NCI-H2029 (cell line): Measurements from ENCODE around the gene FBXL20.

Experiments used
- DNase-seq: peaks from one replicate; lab custom pipeline; 2025; lab: John Stamatoyannopoulos, UW

Gene FBXL20

DNA sequence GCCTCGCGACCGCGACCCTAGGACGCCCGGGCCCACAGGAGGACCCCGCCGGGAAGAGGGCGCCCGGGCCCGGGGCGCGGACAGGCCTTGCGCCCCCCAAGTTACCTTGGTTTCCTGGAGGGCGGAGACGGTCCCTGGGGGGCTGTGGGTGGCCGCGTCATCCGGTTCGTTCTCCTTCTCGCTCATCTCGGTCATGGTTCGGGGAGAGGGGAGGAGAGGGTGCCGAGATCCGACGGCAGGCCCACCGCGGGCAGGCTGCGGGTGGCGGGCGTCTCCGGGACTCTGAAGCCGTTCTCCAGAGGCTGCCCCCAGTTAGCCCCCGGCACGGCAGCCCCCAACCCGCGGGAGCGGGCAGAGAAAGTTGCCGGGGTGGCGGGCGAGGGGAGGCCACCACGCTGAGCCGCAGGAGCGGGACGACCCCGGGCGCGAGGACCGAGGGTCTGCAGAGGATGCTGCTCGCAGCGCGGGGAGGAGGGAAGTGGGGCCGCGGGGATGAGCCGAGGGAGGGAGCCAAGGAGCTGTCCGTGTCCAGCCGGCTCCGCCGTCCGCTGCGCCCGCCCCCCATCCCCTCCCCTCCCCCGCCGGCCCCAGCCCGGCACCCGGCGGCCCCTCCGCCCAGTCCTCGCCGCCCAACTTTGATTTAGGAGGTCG, 176.0 kb downstream of the FBXL20 start, which contains the start of gene STAC2:
Gene STAC2, minus strand, starts transcription at position 638 of the 651 bp plus-strand sequence. Its CDS starts 443 bp downstream, at position 195.
- DNase-seq = no peak

- DNase-seq = no peak
Observed at GRCh38 chr17:39224778-39225307, 176.6 kb downstream of the FBXL20 start.

GRCh38 chr17:39223907-39224777, 177.3 kb downstream of the FBXL20 start:
- no peak for DNase-seq

GRCh38 chr17:39222866-39223834, 178.3 kb downstream of the FBXL20 start:
- DNase-seq = no peak

DNA sequence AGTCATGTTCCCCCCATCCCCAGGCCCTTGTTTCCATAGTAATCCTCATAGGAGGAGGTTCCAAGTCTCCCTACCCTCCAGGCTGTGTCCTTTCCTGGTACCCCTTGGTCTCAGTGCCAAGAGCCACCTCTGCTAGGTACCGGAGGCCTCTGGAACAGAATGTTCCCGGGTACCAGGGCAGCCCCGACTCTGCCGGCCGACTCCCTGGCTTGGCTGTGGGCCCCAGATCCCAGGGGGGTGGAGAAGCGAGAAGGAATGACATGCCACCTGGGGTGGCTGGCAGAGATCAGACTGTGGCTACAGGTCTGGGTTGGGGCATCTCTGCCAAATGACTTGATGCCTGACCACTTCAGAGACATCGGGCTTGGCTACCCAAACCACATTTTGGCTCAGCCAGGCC, 179.3 kb downstream of the FBXL20 start:
- no peak for DNase-seq

DNA sequence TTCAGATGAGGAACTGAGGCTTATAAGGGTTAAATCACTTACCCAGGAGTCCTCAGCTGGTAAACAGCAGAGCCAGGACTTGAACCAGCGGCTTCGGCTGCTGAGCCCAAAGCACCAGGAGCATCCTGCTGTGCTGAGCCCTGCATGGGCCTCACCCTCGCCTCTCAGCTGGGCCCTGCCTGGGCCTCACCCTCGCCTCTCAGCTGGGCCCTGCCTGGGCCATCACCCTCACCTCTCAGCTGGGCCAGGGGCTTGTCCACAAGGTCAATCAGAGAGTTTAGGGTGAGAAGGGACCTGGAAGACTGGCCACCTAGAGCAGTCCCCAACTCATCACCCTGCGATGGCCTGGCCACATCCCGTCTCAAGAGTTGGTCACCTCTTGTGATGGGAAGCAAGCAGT, 179.9 kb downstream of the FBXL20 start:
- DNase-seq = no peak

GRCh38 chr17:39219647-39220154, 181.7 kb downstream of the FBXL20 start:
- DNase-seq = no peak

DNA sequence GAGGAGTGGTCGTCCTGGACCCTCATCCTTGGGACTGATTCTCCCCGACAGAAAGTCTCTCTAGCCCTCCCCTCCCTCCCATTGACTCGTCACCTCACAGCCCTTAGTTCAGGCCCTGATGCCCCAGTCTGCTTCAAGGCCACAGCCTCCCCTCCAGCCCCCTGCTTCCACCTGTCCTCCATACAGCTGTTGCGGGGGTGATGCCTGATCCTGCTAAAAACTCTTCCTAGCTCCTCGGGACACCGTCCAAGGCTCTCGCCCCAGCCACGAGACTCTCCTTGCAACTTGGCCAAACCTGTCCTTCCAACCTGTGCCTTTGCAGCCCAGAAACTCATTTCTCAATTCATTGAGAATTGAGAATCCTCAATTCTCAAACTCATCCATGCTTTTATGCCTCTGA, 182.5 kb downstream of the FBXL20 start:
- no peak for DNase-seq

DNA sequence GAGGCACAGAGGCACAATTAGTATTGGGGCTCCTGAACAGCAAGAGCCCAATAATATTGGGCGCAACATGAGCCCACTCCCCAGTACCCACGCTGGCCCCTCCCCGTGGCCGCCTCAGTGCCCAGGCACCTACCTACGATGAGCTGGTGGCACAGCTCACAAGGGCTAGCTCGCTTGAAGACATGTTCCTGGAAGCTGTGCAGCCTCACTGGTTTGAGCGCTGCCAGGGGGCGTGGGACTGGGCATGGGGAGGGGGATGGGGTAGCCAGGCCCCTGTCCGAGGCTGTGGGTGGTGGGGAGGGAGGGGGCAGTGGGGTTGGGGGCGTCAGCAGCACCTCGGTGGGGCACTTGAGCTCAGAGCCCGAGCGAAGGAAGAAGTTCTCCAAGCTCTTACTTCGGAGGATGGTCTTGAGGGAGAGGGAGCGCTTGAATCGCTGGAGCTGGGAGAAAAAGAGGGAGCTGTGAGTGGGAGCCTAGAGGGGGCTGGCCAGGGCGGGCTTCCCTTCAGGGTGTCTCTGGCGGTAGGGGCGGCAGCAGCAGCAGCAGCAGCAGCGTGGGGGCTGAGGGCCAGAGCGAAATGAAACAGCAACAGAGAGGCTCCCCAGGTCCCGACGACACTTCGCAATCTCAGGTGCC, 183.6 kb downstream of the FBXL20 start:
- no peak for DNase-seq

DNA sequence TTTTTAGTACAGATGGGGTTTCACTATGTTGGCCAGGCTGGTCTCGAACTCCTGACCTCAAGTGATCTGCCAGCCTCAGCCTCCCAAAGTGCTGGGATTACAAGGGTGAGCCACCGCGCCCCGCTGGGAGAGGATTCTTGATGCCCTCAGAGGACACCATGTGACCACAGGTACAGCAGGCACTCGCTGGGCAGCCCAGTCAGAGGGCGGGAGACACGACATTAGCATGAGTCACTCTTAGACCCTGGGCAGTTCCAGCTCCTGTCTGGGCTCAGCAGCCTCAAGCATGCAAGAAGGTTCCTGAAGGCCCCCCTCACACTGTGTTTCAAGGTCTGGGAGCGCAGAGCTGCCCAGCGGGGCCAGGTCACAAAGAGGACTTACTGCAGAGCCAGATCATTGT, 187.6 kb downstream of the FBXL20 start:
- no peak for DNase-seq

- peak; percentile 50 for DNase-seq
Observed at GRCh38 chr17:39212841-39213480, 188.5 kb downstream of the FBXL20 start.

DNA sequence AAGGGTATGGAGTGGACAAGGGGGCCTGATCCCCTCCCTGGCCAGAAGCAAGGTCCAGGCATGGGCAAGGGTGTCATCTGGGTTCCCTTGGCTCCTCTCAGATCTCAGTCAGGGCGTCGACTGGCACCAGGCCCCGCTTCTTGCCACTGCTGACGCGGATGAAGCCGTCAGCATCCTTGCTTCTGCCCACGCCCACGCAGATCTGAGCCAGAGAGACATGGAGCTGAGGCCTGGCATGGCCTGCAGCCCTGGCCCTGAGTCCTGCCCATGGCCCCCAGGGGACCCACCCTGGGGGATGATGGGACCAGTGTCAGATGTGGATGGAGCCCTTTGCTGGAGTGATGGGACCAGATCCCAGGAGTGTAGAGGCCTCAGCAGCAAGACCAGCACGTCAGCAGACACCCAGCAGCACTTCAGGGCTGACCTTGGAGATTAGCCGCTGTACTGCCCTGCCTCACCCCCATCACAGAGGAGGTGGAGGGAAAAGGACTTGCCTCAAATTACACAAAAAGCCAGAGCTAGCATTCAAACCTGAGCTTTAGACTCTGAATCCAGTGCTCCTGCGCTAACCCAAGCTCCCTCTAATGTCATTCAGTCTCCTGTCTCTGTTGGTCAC, 189.1 kb downstream of the FBXL20 start:
- no peak for DNase-seq

DNA sequence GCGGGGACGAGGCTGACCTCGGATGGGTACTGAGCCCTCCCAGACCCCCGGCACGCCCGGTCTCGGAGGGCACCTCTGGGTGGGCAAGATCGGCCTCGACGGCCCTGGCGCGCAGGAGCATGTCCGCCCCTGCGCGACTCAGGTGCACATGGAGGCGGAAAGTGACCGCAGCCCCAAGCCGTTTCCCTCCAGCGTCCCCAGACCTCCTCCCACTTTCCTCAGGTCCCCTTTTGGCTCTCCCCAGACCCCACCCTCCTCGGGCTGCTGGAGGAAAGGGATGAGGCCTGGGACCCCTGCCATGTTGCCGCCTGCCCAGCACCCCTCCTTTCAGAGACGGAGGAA, 191.4 kb downstream of the FBXL20 start:
- no peak for DNase-seq

GRCh38 chr17:39209317-39210092, 191.9 kb downstream of the FBXL20 start:
- no peak for DNase-seq

- DNase-seq = peak; percentile 50
Observed at GRCh38 chr17:39208893-39209292, 192.5 kb downstream of the FBXL20 start.

GRCh38 chr17:39208136-39208535, 193.3 kb downstream of the FBXL20 start:
- no peak for DNase-seq

- no peak for DNase-seq
Observed at GRCh38 chr17:39205112-39205526, 196.3 kb downstream of the FBXL20 start.

DNA sequence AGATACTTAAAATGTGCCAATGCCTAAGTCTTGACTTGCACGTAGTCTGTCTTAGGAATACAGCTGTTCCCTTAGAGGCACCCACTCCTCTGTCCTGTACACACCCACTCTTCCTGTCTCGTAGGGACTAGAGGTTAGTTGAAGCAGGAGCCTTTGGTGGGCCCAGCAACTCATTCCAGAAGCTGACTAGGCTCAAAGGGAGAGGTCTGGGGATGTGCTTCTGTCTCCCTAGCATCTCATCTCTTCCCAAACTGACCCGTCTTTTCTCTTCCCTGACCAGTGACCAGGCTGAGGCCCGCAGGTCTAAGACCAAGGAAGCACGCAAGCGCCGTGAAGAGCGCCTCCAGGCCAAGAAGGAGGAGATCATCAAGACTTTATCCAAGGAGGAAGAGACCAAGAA, 197.2 kb downstream of the FBXL20 start:
- no peak for DNase-seq
